Measurements from ENCODE around the gene FGD5.
A peak's percentile ranks its signal among the peaks of the same experiment; 100 is the strongest.

FGD5 gene

DNA sequence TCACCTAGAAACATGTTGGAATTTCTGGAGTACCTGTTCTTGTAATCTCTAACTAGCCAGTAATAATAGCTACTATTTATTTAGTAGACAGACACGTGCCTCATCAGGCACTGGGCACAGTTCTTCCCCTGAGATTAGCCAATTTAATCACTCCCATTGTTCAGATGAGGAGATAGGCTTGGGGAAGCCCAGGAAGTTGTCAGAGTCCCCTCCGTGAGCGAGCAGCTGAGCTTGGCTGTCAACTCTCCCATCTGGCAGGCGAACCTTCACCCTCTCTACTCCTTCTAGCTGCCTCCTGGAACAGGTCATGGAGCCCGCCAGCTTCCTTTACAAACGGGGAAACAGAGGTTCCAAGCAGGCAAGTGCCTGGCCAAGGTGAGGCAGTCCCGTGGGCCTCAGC is 31.1 kb upstream of the FGD5 start:
- DNase-seq (ENCODE audit: low spot score) = no peak

DNA sequence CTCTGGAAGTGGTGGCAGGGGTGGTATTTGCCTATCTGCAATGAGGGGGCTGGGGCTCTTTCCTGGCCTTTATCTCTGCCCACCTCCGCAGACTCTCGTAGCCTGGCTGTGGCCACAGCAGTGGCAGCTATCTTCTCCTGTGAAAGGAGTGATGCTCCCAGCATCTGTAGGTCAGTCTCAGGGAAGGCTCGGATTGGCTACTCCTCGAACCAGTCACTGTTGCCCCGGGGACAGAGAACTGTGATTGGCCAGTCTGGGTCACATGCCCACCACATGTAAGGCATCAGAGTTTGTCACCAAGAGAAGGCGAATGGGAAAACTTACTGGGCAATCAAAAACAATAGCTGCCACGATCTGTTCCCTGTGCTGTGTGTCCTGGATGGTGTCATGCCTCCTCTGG is 30.1 kb upstream of the FGD5 start:
- peak; percentile 21 for DNase-seq (ENCODE audit: low spot score)

DNA sequence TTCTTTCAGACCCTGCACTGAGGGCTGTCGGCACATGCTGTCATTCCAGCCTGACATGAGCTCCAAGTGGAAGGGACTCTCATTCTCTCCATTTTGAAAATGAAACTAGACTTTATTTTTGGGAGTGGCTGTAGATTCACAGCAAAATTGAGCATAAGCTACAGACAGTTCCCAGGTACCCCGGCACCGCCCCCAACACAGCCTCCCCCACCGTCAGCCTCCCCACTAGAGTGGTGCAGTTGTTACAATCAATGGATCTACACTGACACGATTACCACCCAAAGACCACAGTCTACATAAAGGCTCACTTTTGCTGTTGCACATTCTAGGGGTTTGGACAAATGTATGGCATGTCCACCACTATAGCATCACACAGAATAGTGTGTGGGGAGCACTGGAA is 29.5 kb upstream of the FGD5 start:
- DNase-seq (ENCODE audit: low spot score) = no peak

DNA sequence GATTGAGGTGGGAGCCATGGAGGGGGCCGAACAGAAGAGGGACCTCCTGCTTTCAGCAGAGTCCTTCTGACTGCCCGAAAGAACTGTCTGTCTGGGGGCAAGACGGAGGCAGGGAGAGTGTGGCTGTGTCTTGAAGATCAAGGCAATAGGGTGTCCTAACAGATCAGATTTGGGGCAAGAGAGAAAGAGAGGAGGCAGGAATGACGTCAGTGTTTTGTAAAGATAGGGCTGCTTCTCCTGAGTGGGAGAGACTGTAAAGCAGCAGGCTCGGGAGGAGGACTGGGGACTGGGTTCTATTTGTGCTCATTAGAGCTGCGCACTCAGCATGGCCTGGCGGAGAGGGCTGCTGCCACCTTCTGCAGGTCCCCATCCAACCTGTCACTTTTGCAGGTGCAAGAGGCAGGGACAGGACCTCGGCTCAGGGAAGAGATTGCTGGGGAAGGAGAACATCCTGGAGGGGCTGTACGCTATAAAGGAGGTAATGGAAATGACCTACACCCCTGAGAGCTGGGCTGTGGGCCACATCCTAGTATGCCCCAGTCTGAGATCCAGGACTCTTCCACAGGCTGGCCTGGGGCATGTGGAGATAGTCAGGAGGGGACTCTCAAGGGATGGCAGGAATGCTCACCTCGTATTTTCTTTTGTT is 29.0 kb upstream of the FGD5 start:
- no peak for DNase-seq (ENCODE audit: low spot score)

DNA sequence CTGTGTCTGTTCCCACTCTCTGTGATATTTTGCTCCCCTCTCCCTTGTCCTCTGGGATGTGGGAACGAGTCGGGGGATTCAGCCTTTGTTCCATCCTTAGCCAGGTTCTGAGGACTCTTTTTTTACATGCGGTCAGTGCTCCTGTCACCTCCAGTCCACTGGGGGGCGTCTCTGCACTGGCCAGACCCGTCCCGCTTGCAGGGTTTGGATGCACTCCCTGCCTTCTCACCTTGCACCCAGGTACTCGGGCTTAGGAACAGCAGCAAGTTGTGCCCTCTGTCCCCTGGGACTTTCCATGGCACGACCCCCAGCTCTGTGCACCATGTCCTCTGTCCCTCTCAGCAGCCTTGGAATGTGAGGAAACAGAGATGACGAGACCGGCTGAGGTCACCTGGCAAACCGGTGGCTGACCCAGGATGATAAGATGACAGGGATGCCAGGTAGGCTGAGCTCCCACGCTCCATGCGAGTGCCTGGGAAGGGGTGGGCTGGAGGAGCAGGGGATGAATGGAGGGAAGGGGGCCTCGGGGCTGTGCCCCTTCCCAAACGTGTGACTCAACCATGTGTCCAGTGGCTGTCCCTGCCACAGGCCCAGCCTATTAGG is 27.3 kb upstream of the FGD5 start:
- DNase-seq (ENCODE audit: low spot score) = peak; percentile 57

DNA sequence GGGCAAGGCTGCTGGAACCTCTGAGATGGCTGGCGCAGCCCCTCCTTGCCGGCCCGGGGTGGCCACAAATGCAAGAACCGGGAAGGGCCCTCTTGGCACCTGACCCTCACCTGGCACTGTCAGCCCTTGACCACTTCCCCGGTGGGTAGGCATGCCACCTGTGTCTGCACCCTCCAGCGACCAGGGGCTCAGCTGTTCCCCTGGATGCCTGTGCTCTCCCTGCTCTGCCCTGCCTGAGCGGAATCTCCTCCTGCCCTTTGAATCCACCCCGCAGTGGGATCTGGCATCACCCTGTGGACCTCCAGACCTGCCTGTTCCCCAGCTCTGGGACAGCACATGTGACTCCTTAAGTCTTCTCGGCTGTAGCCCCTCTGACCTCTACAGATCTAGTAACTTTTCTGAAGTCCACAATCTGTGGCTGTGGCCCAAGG is 26.1 kb upstream of the FGD5 start:
- no peak for DNase-seq (ENCODE audit: low spot score)

DNA sequence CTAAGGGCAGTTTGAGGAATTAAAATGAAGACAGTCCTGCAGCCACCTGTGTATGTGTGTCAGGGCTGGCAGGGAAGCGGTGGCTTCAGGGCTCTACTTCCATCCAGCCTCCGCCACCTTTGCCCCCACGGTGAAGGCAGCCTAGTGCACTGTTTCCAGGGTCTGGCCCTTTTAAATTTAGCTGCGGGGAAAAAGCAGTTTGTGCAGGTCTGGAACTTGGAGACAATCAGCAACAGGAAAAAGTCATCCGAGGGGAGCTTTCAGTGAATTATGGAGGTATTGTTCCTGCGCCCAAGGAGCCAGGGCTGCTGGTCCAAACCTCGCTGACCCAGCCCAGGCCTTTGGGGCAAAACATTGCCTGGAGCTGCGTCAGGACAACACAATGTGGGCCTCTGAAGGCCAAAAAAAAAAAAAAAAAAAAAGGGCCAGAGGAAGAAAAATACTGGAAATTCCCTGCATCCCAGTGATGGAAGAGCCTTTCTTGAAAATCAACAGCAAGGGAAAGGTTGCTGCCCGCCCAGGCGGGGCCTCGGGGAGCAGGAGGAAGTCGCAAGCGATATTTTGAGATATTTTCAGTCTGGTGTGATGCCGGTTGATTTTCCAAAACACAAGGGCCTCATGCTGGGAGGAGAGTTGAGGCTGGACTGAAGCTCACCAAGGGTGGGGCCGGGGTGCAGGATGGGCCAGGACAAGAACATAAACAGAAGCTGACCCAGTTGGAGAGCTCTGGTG is 25.5 kb upstream of the FGD5 start:
- no peak for DNase-seq (ENCODE audit: low spot score)

DNA sequence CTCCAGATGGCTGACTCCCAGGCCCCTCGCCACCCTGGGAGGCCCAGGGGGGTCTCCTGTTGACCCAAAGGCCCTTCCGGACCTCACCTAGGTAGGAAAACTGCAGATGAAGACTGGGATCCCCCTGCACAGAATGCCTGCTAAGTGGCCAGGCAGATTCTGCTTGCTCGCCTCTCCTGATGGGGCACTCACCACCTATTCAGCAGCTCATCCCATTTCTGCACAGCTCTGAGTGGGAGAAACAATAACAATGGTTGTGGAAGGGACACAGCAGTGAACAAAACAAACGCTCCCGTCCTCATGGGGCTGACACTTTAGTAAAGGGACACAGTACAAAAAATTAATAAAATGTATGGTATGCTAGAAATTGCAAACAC is 24.9 kb upstream of the FGD5 start:
- no peak for DNase-seq (ENCODE audit: low spot score)

DNA sequence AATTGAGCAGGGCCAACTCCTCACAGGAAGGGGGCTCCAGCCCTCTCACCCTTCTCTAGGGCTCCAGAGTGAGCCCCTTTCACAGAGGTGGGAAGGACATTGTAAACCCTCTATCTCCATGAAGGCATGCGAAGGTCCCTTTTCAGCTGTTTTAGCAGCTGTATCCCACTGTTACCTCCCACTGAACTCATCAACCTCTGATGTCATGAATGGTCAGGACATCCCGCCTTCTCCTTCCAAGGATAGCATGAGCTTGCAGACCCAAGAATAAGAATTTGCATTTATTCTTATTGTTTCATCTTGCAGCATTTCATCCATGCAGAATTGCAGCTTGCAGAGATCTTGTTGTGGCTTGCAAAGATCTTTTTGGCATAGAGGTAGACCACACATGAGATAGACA is 24.3 kb upstream of the FGD5 start:
- DNase-seq (ENCODE audit: low spot score) = no peak

DNA sequence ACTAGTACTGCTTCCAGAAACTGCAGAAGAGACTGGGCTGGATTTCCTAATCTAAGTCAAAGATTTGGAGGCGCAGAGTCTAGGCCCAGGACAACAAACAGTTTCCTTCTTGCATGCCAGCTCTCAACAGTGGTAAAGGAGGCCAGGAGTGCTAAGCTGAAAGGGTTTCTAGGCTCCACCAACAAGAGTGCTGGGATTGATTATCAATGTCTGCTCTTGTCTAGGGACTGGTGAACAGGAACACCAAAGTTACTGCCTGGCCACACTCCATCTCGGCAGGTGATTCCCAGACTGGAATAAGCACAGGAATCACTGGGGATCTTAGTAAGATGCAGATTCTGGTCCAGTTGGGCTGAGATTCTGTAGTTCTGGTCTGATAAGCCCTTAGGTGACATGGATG is 22.8 kb upstream of the FGD5 start:
- no peak for DNase-seq (ENCODE audit: low spot score)

DNA sequence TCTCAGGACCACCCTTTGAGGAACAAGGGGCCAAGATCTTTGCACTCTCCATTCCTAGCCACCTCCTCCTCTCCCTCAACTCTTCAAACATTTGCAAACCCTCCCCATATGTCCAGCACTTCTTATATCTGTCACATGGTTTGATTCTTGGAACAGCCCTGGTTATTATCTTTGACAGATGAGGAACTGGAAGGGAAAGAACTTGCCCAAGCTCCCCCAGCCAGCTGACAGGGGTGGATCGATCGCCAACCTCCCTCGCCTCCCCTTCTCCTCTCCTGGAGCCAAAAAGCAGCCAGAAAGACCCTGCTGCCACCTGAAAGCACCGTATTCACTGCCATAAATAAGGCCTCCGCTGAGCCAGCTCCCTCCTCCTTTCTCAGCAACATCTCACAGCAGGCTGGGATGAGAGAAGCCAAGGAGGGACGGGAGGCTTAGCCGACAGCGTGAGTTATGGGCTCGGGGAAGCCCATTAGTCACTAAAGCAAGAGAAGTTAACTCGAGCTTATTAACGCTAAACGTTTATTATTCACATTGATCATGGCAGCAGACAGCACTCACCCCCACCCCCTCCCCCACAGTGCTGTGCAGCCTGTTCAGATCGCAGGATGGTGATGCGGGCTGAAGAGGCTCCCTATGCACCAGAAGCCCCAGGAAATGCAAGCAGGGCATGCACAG is 22.2 kb upstream of the FGD5 start:
- no peak for DNase-seq (ENCODE audit: low spot score)

DNA sequence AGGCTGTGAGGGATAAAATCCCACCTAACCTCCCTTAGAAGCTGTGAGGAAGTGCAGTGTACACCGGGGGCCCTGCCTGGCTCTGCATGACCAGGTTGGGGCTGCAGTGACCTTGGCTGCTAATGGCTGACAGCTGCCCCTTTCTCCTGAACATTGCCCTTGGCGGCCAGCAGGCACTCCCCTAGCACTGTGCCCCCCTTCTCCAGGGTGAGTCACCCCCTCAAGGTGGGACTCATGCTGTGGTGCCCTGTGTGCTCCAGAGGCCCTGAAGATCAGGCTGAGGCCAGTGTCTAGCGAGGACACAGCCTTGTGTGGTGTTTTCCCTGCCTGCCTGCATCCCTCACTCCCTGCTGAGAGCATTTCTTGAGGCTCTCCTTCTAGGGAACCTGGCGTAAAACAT is 21.0 kb upstream of the FGD5 start:
- no peak for DNase-seq (ENCODE audit: low spot score)

DNA sequence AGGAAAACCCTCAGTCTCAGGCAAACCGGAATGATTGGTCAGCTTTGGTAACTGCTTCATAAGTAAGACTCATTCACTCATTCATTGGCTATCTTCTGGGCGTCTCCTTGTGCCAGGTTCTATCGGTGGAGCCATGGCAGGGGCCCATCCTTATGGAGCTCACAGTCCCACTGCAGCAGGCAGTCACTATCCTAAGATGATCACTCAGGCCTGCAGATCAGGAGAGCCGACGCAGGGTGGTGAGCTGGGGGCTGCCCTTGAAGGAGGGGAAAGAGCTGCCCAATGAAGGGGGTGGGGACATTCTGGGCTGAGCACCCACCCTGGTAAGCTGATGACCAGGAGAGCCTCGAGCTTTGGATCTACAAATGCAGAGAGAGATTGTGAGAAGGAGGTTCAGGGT is 20.5 kb upstream of the FGD5 start:
- no peak for DNase-seq (ENCODE audit: low spot score)

DNA sequence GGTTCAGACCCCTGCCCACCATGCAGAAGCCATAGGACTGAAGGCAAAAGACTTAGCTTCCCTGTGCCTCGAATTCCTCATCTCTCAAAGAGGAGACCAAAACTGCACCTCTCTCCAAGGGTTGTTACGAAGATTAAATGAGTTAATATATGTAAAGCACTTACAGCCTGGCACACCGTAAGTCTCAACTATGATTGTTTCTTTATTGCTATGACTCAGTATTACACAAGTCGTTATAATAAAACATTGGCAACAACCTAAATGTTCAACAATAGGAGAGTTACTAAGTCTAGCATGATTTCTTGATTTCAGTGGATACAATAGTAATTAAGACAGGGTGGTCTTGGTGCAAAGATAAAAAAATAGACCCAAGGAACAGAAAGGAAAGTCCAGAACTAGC is 19.6 kb upstream of the FGD5 start:
- DNase-seq (ENCODE audit: low spot score) = peak; percentile 18

DNA sequence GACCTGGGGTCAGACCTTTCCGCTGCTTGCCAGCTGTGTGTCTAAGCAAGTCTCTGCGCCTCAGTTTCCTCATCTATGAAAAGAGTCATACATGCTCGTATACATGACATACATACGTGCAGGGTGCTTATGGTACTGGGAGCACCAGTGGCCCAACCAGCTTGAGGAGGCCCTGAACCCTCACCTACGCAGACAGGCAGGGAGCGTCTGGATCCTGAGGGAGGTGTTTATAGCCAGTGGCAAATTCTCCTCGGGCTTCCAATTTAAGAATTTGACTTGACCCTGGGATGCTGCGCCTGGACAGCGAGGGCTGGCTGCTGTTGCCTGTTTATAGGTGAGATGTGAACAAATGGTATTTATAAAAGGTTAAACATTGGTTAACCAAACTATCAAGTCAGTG is 17.7 kb upstream of the FGD5 start:
- no peak for DNase-seq (ENCODE audit: low spot score)

DNA sequence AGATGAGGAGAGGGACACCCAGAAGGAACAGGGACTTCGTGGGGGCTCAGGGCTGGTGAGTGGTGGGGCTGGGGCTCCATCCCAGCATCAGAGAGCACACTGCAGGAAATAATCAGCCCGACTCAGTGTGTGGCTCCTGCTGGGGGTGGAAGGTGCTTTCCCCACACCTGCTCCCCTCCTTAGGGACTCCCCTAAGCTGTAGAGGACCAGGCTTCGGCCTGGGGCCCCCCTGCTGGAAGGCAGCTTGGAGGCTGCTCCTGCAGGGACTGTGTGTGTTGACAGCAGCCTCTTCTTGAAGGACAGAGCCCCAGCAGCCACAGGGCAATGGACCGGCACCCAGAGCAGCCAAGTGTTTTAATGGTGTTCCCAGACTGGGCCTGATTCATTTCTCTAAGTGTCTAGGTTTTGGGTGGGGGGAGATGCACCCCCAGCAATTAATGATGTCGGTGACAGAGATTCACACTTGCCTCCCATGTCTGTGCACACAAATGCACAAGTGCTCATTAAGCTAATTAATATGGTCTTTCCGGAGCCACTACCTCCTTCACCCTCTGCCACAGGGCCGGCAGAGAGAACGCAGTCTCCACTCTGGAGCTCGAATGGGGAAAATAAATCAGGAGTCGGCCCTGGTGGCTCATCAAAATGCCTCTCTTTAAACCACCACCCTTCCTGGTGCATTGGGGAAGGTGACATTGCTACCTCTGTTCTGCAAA is 16.9 kb upstream of the FGD5 start:
- DNase-seq (ENCODE audit: low spot score) = no peak

DNA sequence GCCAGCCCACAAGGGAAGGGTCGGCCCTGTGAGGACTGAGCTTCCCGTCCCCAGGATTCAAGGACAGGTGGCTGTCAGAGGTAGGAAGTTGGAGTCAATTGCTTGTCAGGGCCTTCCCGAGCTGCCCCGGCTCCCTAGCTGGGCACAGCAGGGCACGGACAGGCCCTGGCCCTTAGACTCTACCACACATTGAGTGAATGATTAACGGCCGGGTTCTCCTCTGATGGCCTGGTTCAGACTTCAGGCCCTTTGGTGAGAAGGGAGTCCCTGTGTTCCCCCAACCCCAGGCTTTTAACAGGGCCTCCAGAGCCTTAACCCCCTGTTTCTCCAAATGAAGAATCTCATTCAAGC is 16.4 kb upstream of the FGD5 start:
- DNase-seq (ENCODE audit: low spot score) = no peak

DNA sequence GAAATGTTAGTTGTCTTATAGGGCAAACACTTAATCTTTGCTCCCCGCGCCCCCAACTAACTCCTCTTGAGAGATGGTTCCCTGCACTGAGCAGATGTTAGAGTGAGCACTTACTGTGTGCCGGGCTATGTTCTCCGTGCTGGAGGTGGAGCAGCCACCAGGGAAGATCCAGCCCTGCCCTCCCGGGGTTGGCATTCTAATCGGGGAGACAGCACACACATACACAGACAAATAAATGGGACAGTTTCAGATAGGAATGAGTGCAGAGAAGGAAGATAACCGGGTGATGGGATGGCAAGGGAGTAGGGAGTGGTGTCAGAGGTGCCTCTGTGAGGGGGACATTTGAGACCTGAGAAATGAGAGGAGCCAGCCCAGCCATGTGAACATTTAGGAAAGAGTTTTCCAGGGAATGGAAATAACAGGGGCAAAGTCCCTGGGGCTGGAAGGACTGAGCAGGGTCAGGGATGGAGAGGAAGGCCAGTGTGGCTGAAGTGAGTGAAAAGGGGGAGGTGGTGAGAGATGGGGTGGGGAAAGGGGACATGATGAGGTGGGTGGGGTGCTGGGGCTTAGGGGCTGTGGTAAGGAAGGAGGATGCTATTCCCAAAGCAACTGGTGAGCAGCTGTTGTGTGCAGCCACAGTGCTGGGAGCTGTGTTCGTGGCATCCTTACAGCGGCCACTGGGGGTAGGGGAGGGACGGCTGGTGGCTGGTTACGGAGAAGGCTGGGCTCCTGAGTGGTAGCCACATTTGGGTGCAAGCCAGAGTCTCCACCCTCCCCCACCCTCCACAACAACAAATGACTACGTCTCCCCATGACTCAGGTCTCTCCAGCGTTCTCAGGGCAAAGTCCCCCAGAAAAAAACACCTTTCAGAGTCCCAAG is 15.4 kb upstream of the FGD5 start:
- DNase-seq (ENCODE audit: low spot score) = no peak

DNA sequence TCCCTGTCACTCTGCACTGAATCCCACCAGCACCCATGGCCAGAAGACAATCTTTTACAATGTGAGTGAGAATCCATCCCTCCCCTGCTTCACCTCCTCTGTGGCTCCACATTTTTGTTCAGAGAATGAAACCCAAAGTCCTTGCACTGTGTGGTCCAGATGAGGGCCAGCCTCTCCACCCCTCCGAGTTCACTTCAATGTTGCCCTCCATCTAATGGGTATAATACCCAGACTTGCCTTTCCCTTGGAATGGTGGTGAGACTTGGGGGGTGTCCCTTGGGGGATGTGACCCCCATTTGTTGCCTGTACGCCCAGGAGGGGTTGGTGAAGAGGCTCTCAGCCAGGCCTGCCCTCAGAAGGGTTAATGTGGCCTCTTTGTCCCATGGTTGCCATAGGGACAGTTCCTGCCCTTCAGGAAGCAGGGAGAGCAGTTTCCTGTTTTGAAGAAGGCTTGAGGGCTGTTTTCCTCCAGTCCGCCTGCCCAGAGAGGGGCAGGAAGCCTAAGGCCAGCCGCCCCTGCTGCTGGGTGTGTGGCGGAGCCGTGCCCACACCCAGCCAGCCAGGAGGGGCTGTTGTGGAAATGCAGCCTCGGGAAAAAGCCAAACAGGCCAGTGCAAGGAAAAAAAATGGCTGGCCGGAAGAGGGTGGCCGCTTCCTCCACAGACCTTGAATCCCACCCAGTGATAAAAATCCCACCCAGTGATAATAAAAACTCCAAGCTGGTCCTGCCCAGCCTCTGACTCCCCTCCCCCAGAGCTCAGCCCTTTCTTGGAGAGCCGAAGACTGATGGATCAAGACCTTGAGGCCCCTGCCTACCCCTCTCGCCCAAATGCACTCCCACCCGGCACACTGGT is 14.6 kb upstream of the FGD5 start:
- no peak for DNase-seq (ENCODE audit: low spot score)

Measured in RKO (cell line).